NCI-H446 (cell line): ENCODE results near the gene EPHB2.

Experiments used
- DNase-seq, 2 experiments: peaks; one replicate each; lab custom pipeline; 2025; lab: John Stamatoyannopoulos, UW

The EPHB2 gene

GRCh38 chr1:22801761-22802160 is 91.1 kb downstream of the EPHB2 start:
- no peak for DNase-seq

- no peak for DNase-seq
These were observed 93.2 kb downstream of the EPHB2 start for GRCh38 chr1:22803833-22804232.

GRCh38 chr1:22804406-22804805 is 93.8 kb downstream of the EPHB2 start:
- DNase-seq, result no peak

- no peak for DNase-seq
These were observed 94.5 kb downstream of the EPHB2 start for GRCh38 chr1:22804969-22805671.

GRCh38 chr1:22805672-22806038 is 95.0 kb downstream of the EPHB2 start:
- no peak for DNase-seq

- DNase-seq, result no peak
These were observed 95.9 kb downstream of the EPHB2 start for GRCh38 chr1:22806584-22806983.

- DNase-seq, result no peak
These were observed 96.7 kb downstream of the EPHB2 start for GRCh38 chr1:22807340-22807739.

GRCh38 chr1:22808186-22808675 is 97.6 kb downstream of the EPHB2 start:
- peak in 1 of 2 experiments; percentile 35 for DNase-seq

GRCh38 chr1:22808676-22809483 is 98.2 kb downstream of the EPHB2 start:
- peak; percentile 80 to 90 for DNase-seq

- DNase-seq, result no peak
These were observed 99.1 kb downstream of the EPHB2 start for GRCh38 chr1:22809783-22810182.

- no peak for DNase-seq
These were observed 99.7 kb downstream of the EPHB2 start for GRCh38 chr1:22810378-22810777.

- DNase-seq, result no peak
These were observed 101.6 kb downstream of the EPHB2 start for GRCh38 chr1:22812092-22812880.

- no peak for DNase-seq
These were observed 102.6 kb downstream of the EPHB2 start for GRCh38 chr1:22812993-22813790.

GRCh38 chr1:22814176-22815042 is 103.8 kb downstream of the EPHB2 start:
- peak in 1 of 2 experiments; percentile 48 for DNase-seq

- no peak for DNase-seq
These were observed 104.4 kb downstream of the EPHB2 start for GRCh38 chr1:22815043-22815365.

- DNase-seq, result peak in 1 of 2 experiments; percentile 31
These were observed 104.9 kb downstream of the EPHB2 start for GRCh38 chr1:22815421-22816066.

GRCh38 chr1:22816067-22816775 is 105.6 kb downstream of the EPHB2 start:
- DNase-seq, result no peak

- no peak for DNase-seq
These were observed 106.2 kb downstream of the EPHB2 start for GRCh38 chr1:22816803-22817202.

- DNase-seq, result no peak
These were observed 106.8 kb downstream of the EPHB2 start for GRCh38 chr1:22817462-22817861.
